Right renal cortex interstitium (tissue), 3 donors: ENCODE data around the gene GPR55. TPM values are rescaled to one million over a fixed set of nuclear protein-coding genes. Genes with fewer than 3 reads are reported as not detected.

ENCODE experiments used
- DNase-seq, 3 donors: peaks; one replicate each; pipeline ENCODE4 v3.0.0-alpha.2; 2013; ENCODE audit warnings: low read depth in 3 of 3, low spot score in 2 of 3
- polyA plus RNA-seq, 3 donors: library from polyadenylated mRNA; unstranded; fragments of 120-200 nt; gene quantifications; one replicate each; pipeline ENCODE4 v1.2.1, GENCODE V29; 2013; ENCODE audit not compliant: insufficient read length in 3 of 3

Gene GPR55
- polyA plus RNA-seq, 3 donors, result 0.17 to 0.36 (median 0.24) TPM

- no peak for DNase-seq
These were observed 26.4 kb upstream of the GPR55 start for GRCh38 chr2:230951396-230951795.

GRCh38 chr2:230950874-230951339, 25.9 kb upstream of the GPR55 start:
- DNase-seq, result no peak

GRCh38 chr2:230949966-230950873, 25.2 kb upstream of the GPR55 start:
- DNase-seq, result no peak

- DNase-seq, result no peak
These were observed 22.9 kb upstream of the GPR55 start for GRCh38 chr2:230947908-230948365.

DNA sequence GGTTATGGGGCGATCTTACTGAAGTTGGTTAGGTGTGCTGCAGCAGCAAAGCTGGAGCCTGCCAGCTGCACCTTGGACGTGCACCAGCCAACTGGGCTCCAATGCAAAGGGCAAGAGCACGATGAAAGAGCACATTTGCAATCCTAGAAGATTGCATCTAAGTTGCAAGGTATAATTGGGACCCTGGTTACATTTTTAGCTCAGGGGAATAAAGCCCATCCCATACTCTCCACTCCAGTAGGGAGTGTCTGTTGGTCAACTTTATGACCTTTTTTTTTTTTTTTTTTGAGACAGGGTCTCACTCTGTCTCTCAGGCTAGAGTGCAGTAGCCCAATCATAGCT, 22.2 kb upstream of the GPR55 start:
- no peak for DNase-seq

DNA sequence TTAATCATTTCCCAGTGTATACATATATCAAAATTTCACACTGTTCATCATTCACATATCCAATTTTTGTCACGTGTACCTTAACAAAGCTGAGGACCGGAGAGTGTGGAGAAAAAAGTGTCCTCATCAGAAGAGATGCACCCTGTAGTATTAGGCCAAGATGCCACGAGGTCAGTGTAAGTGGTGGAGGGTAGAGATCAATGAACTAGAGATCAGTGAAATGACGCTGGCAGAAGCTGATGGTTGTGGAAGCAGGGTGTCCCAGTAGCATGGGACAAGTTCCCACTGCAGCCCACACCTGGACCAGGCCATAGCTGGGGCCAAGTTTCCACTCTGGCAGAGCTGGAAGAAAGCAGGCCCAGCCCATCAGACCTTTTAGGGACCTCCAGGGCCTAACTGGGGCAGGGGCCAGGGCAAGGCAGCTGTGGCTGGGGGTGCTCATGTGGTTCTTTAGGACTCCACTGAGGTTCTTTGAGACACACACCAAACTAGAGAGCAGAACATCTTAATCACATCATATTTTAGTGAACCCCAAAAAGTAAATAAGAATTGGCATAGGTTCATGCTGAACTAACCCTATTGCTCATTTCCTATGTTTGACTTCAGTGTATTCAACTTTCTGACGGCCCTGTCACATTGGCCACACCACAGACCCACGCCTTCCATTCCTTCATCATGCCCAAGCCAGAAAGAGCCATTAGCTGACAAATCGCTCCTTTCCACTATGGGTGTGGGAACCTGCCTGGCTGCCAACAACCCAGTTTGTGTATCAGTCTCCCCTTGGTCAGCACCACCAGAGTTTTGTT, 21.6 kb upstream of the GPR55 start:
- DNase-seq, result no peak

DNA sequence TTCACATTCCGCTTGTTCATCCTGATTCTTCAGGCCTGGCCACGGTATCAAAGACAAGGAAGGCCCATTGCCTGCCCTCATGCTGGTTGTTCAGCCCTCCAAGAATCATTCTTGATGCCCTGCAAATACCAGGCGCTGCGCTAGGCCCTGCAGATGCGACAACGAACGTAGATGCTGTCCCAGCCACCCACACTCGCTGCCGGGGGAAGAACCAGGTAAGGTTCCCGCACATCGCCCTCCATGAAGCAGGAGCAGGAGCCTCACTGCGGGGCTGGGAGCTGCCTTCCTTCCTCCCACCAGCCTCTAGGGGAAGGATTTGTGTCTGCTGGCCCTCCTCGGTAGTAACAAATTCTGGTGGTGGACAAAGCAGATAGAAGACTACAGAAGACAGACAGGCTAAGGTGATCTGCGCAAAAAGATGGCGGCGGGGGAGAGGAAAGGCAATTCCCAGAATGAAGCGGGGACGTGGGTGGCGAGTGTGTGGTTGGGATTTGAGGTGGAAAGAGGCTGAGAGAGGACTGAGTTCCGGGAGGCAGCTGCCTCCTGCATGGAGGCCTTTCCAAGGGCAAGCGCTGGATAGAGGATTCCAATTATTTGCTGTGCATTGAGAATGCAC, 19.8 kb upstream of the GPR55 start:
- DNase-seq, result no peak

GRCh38 chr2:230944123-230944653, 19.1 kb upstream of the GPR55 start:
- DNase-seq, result no peak

DNA sequence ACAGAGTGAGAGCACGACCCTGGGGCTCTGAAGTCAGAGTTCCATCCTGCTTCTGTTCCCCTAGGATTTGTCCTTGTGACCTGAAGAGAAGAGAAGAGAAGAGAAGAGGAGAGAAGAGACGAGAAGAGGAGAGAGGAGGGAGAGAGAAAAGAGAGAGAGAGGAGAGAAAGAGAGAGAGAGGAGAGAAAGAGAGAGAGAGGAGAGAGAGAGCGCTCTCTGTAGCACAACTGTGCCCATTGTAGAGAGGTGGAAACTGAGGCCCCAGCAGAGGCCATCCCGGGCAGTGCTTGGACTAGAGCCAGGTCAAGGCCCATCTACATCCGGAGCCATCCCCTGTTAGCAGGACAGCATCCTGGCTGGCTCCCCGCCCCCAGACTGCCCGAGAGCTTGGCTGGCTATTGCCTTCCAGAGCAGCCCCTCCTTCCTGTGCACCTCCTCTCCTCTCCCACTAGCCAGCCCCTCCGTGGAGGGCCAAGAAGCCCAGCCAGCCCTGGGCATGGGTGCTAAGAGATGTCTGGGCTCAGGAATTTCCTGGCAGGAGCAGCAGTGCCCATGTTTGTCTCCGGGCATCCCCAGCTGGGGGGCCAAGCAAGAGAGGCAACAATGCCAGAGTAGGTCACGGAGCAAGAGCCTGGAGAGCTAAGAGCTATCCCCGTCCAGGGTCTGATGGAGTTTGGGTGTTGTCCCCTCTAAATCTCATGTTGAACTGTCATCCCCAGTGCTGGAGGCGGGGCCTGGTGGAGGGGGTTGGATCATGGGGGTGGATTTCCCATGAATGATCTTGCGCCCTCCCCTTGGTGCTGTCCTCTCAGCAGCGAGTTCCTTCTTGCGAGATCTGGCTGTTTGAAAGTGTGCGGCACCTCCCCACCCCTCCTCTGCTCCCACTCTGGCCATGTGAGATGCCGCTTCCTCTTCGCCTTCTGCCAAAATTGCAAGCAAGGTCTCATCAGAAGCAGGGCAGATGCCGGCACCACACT, 18.2 kb upstream of the GPR55 start:
- no peak for DNase-seq

GRCh38 chr2:230942371-230942770, 17.3 kb upstream of the GPR55 start:
- DNase-seq, result no peak

DNA sequence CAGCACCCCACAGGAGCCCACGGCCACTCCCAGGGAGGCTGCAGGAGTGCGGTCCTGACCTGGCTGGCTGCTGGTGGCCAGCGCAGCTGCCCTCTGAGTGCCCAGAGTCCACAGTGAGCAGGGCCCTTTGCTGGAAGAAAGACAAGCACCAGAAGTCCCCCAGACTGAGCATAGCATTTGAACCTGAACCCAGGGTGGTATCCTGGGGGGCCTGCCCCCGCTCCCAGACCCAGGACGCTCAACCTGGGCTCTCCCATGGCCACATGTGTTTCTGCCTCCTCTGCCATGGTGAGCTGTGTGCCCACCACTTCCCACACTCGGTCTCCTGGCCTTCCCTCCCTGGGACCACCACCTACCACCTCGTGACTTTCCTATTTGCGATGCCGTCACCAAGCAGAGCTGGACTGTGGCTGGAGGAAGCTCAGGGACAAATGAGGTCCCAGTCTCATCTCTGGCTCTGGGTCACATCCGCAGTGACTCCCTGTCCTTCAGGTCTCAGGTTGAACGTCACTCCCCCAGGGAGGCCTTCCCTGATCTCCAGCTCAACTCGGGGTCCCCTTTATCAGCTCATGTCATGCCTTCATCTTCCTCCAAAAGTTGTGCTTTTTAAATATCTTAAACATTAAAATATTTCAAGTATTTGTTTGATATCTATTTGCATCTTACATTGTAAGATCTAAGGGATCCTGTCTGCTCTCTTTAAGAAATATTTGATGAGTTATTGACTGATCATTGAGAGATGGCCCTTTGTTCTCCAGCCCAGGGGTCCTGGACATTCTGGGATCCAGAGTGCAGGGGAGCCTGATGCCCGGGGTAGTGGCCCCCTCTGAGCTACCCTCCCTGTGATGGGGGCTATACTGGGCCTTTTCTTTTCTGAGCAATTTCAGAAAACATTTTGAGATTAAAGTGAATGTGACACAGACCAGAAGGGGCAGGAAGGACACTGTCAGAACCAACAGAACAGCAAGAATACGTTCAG, 16.4 kb upstream of the GPR55 start:
- DNase-seq, result no peak

- no peak for DNase-seq
These were observed 15.4 kb upstream of the GPR55 start for GRCh38 chr2:230940471-230940815.

GRCh38 chr2:230939691-230940470, 14.8 kb upstream of the GPR55 start:
- no peak for DNase-seq

DNA sequence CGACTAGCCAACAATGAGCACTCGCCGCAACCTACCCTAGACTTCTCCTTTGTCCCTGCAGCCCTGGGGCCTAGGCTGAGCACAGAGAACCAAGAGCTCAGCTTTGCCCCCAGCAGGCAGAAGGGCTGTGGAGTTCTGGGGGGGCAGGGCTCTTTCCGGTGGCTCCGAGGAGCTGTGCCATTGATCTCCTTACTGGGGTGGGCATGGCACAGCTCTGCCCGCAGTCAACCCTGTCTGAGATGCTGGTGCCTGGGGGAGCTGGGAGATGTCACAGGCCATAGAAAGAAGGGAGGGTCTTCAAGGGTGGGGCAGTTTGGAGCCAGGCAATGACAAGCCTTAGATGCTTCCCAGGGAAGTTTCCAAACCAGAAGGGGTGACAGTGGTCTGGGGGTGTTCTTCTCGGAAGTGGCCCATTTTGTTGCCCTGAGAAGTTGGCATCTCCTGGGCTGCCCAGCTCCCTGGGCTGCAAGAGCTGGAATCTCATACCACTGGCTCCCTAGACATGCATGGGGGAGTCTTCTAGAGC, 14.1 kb upstream of the GPR55 start:
- no peak for DNase-seq

DNA sequence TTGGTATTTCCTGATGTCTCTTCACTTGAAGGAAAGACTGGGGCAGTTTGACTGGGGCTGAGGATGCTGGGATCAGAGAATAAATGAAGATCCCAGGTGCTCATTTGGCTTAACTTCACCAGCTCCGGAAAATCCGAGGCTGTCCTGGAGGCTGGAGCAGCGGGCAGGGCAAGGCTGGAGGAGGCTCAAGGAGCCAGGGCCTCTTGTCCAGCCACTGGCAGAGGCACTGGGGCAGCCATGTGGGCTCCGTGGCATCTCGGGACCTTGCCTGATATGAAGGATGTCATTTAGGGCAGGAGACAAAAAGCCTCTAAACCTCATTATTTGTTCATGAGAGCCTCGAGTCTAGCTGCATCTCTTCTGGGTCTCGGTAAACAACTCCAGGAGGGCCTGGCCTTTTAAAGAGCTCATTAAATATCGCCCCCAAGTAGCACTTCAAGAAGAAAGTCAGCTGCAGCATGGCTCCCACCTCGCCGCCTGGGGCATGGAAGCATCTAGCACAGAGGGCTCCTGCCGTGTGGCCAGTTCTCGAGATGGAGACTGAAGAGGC, 13.5 kb upstream of the GPR55 start:
- no peak for DNase-seq

- no peak for DNase-seq
These were observed 13.1 kb upstream of the GPR55 start for GRCh38 chr2:230938098-230938497.

DNA sequence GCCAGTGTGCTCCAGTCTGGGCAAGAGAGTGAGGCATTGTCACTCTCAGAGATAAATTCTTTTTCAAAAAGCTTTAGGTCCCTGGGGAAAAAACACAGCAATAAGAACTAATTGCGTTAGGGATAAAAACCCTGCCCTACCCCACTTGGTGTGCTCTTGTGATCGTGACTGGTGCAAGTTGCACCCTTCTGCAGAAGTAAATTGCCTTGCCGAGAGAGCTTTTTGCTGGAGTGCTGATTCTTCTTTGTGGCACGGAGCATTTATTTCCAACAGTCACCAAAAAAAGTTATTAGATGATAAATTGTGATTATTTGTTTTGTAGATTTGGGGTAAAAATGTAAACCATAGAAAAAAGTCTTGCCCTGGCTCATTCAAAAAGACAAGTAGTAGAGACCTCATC, 12.3 kb upstream of the GPR55 start:
- DNase-seq, result no peak
